GM23248 (cell line): ENCODE results near the gene PEMT.

Experiments used
- EZH2 ChIP-seq: fragments of 200-600 bp; sonication (generic); IDR thresholded peaks from 2 replicates; pipeline ENCODE4 v1.6.1; 2018; ENCODE audit warnings: antibody characterized with exemption, mild to moderate bottlenecking; ENCODE audit not compliant: insufficient read depth, poor library complexity, severe bottlenecking
- EZH2phosphoT487 ChIP-seq: fragments of 200-600 bp; sonication (generic); IDR thresholded peaks from 2 replicates; pipeline ENCODE4 v1.6.1; 2018; ENCODE audit warnings: antibody characterized with exemption, moderate library complexity, mild to moderate bottlenecking, low read depth; ENCODE audit not compliant: insufficient read depth

GRCh38 chr17:17479209-17479608, 112.3 kb downstream of the PEMT start:
- no peak for TF ChIP-seq EZH2
- no peak for TF ChIP-seq EZH2phosphoT487
